ENCODE data around the gene MSANTD2. TPM values are rescaled to one million over a fixed set of nuclear protein-coding genes. Genes with fewer than 3 reads are reported as not detected.

MSANTD2 gene
- total and polyA plus RNA-seq, 2 donors from 2014 or later, result 6.5 to 16.4 TPM

DNA sequence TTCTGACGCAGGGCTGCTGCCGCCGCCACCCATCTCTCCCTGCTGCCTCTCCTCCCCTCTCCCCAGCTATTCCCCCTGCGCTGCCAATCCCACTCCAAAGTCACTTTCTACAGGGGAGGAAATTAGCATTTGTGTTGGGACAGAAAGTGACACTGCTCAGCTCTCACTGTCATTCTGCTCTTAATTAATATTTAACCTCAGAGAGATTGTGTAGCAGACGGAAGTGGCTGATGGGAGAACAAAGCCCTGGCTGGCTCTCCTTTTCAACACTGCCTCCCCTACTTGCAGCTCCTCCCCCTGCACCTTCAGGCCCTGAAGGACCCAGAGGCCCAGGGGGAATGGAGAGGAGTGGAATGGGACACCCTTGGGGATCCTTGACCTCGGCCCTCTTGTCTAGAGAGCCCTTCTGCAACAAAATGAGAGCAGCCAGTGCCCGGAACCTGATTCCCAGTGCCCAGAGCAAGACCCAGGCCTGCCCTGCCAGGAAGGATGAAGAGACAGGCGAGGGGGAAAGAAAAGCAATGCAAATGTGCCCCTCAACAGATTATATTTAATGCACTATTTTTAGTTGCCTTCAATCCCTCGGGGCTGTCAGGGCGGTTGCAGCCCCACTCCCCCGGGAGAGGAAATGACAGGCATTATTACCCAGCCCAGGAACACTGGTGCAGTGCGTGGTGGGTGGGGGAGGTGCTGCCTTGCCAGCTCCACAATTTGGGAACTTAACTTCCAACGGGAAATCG lies 75.1 kb downstream of the MSANTD2 start:
- FAIRE-seq (no peak), DNase-seq (no peak)
- H3K27me3 ChIP-seq (ENCODE audit: control insufficient read depth, insufficient read depth, low read length), result peaks cover 9% of the 10 kb centered on the region
- TF ChIP-seq, protein P1, sequence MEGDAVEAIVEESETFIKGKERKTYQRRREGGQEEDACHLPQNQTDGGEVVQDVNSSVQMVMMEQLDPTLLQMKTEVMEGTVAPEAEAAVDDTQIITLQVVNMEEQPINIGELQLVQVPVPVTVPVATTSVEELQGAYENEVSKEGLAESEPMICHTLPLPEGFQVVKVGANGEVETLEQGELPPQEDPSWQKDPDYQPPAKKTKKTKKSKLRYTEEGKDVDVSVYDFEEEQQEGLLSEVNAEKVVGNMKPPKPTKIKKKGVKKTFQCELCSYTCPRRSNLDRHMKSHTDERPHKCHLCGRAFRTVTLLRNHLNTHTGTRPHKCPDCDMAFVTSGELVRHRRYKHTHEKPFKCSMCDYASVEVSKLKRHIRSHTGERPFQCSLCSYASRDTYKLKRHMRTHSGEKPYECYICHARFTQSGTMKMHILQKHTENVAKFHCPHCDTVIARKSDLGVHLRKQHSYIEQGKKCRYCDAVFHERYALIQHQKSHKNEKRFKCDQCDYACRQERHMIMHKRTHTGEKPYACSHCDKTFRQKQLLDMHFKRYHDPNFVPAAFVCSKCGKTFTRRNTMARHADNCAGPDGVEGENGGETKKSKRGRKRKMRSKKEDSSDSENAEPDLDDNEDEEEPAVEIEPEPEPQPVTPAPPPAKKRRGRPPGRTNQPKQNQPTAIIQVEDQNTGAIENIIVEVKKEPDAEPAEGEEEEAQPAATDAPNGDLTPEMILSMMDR (IDR thresholded peaks at IDR 0.05; ENCODE audit: borderline replicate concordance, extremely low read depth, insufficient read depth), result no peak
- H3K4me3 ChIP-seq (ENCODE audit: low read length in 3 of 3), result no peak overlapping the region
- H3K9me3 ChIP-seq (ENCODE audit: control insufficient read depth in 2 of 3, insufficient read depth in 1 of 3, low read length in 3 of 3), result no peaks in the 10 kb centered on the region
- H3K27ac ChIP-seq (ENCODE audit: low read depth in 2 of 2, low read length in 2 of 2), result no peak overlapping the region
- no peaks in the 10 kb centered on the region for H3K36me3 ChIP-seq (ENCODE audit: control insufficient read depth in 2 of 3, insufficient read depth in 3 of 3, low read length in 3 of 3)
- H3K4me1 ChIP-seq (ENCODE audit: control insufficient read depth in 2 of 3, insufficient read depth in 2 of 3, low read depth in 1 of 3, low read length in 3 of 3), result peaks cover 0 to 9% (median 8%) of the 10 kb centered on the region in 3 donors
- no peak overlapping the region for H3K9ac ChIP-seq (ENCODE audit: low read length in 3 of 3)
- intact Hi-C loops (cut with DNase I), result no loop called here

DNA sequence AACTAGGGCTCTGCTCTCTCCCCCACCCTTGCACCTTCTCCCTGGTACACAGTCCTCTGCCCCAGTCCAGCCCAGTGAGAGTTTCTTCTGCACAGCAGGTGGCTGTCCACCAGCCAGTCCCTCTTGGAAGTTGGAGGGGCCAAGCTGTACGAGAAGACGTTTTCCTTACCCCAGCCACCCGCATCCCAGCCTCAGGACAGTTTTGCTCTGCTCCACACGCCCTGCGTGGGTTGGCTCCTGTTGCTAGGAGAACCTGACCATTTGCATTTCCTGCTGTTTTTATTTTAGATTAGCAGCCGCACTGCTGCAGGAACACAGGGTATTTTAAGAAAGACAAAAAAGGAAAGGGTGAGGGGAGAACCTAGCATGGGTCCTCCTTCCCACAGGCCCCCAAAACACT lies 78.0 kb downstream of the MSANTD2 start:
- peaks cover 17% of the 10 kb centered on the region for H3K27me3 ChIP-seq (ENCODE audit: control insufficient read depth, insufficient read depth, low read length)
- intact Hi-C loops (cut with DNase I), result no loop called here
- FAIRE-seq, result no peak
- DNase-seq, result no peak
- H3K4me1 ChIP-seq (ENCODE audit: control insufficient read depth in 2 of 3, insufficient read depth in 2 of 3, low read depth in 1 of 3, low read length in 3 of 3), result peaks cover 5 to 16% (median 8%) of the 10 kb centered on the region in 3 donors
- TF ChIP-seq, protein P1 (IDR thresholded peaks at IDR 0.05; ENCODE audit: borderline replicate concordance, extremely low read depth, insufficient read depth), result no peak
- H3K9ac ChIP-seq (ENCODE audit: low read length in 3 of 3), result no peak overlapping the region
- no peaks in the 10 kb centered on the region for H3K9me3 ChIP-seq (ENCODE audit: control insufficient read depth in 2 of 3, insufficient read depth in 1 of 3, low read length in 3 of 3)
- no peaks in the 10 kb centered on the region for H3K36me3 ChIP-seq (ENCODE audit: control insufficient read depth in 2 of 3, insufficient read depth in 3 of 3, low read length in 3 of 3)
- no peak overlapping the region for H3K27ac ChIP-seq (ENCODE audit: low read depth in 2 of 2, low read length in 2 of 2)
- no peak overlapping the region for H3K4me3 ChIP-seq (ENCODE audit: low read length in 3 of 3)

DNA sequence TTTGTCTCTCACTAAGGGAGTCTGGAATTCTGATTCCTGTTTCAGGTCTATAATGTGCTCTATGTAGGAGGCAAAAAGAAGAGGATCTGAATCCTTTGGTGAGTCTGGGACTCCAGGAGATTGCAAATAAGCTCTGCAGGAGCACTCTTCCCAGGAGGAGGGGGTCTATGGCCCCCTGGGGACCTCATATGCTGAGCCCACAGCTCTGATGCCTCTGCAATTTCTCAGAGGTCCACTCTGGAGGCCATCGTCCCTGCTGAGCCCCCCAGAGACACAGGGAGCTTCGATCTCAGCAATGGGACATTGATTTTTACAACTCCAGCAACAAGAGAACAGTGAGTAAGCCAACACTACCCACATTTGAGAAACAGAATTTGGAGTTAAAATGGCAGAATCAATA lies 80.7 kb downstream of the MSANTD2 start:
- Histone ChIP-seq H3K27me3 (ENCODE audit: control insufficient read depth, insufficient read depth, low read length) (peaks cover 17% of the 10 kb centered on the region), H3K4me1 (ENCODE audit: control insufficient read depth in 2 of 3, insufficient read depth in 2 of 3, low read depth in 1 of 3, low read length in 3 of 3) (peaks cover 0 to 7% (median 5%) of the 10 kb centered on the region in 3 donors), H3K36me3 (ENCODE audit: control insufficient read depth in 2 of 3, insufficient read depth in 3 of 3, low read length in 3 of 3) (no peaks in the 10 kb centered on the region), H3K27ac (ENCODE audit: low read depth in 2 of 2, low read length in 2 of 2) (no peak overlapping the region), H3K4me3 (ENCODE audit: low read length in 3 of 3) (no peak overlapping the region), H3K9ac (ENCODE audit: low read length in 3 of 3) (no peak overlapping the region), H3K9me3 (ENCODE audit: control insufficient read depth in 2 of 3, insufficient read depth in 1 of 3, low read length in 3 of 3) (no peaks in the 10 kb centered on the region)
- no peak for FAIRE-seq
- intact Hi-C loops (cut with DNase I), result no loop called here
- no peak for DNase-seq
- TF ChIP-seq, protein P1 (IDR thresholded peaks at IDR 0.05; ENCODE audit: borderline replicate concordance, extremely low read depth, insufficient read depth), result no peak
